Activated naive CD8-positive, alpha-beta T cell treated with anti-CD3 and anti-CD28 coated beads, Interleukin-2, amount 10 ng/mL, durations not matched to agents 7 days and 5 days (primary cell): ENCODE measurements around the gene CEBPZOS. TPM values are rescaled to one million over a fixed set of nuclear protein-coding genes. Genes with fewer than 3 reads are reported as not detected.

Experiments
- ATAC-seq: fragments of 150-1000 bp; cut with Tn5 transposase; one replicate; pipeline ENCODE4 v1.10.0; 2021; ENCODE audit warnings: low read depth, moderate library complexity
- POLR2A ChIA-PET: fragments of 350-600 bp; sonication (Branson Sonifier 250); formaldehyde crosslinking; loops from one replicate; lab custom pipeline; 2021; ENCODE audit warnings: antibody characterized with exemption; lab: Charles Lee
- DNase-seq: peaks from one replicate; pipeline ENCODE4 v3.0.0; 2021
- H3K27ac Mint-ChIP-seq: one replicate; pipeline ENCODE4 v1.8.0; 2022; ENCODE audit warnings: mild to moderate bottlenecking, mixed read lengths
- H3K27me3 Mint-ChIP-seq: one replicate; pipeline ENCODE4 v1.8.0; 2022; ENCODE audit warnings: mild to moderate bottlenecking, moderate library complexity, mixed read lengths
- H3K36me3 Mint-ChIP-seq: one replicate; pipeline ENCODE4 v1.8.0; 2021; ENCODE audit warnings: mild to moderate bottlenecking, mixed read lengths
- H3K4me1 Mint-ChIP-seq: one replicate; pipeline ENCODE4 v1.8.0; 2021; ENCODE audit warnings: mixed read lengths
- H3K4me3 Mint-ChIP-seq: one replicate; pipeline ENCODE4 v1.8.0; 2022; ENCODE audit warnings: mild to moderate bottlenecking, moderate library complexity, mixed read lengths
- H3K9me3 Mint-ChIP-seq: one replicate; pipeline ENCODE4 v1.8.0; 2021; ENCODE audit warnings: mixed read lengths
- total RNA-seq, 2 experiments: library from RNA; stranded (reverse); gene quantifications; one replicate each; pipeline ENCODE4 v1.2.3, GENCODE V29; 2021

Gene CEBPZOS
- 10 to 100 TPM; 38.1 to 41.8 TPM for total RNA-seq

GRCh38 chr2:37196320-37197195 lies at the start of gene CEBPZOS:
Gene CEBPZOS, plus strand, starts transcription at chr2:37196496. Its CDS starts 3,209 bp downstream, at chr2:37199705.
- Mint-ChIP-seq H3K4me3 (peak within 1 kb of the TSS; percentile 100), H3K4me1 (peaks cover 21% of the 10 kb centered on the region), H3K27ac (peak within 1 kb of the TSS; percentile 99), H3K27me3 (no peaks in the 10 kb centered on the region), H3K9me3 (no peaks in the 10 kb centered on the region), H3K36me3 (peaks cover 5% of the 10 kb centered on the region)
- POLR2A ChIA-PET, result interaction anchor here (0.7 to 1.9 kb wide), 4 partner anchors 35 to 230 kb away, joined by 3 to 20 read pairs (median 6); partner anchors contain the start of genes CEBPZ, EIF2AK2, NDUFAF7 and STRN
- peak; percentile 92 for DNase-seq
- peak; percentile 86 for ATAC-seq

- POLR2A ChIA-PET, result no interaction called here
- Mint-ChIP-seq H3K4me3 (no peak overlapping the region), H3K9me3 (no peaks in the 10 kb centered on the region), H3K36me3 (peaks cover 47% of the 10 kb centered on the region), H3K4me1 (peaks cover 34% of the 10 kb centered on the region), H3K27me3 (no peaks in the 10 kb centered on the region), H3K27ac (no peak overlapping the region)
- ATAC-seq (no peak), DNase-seq (no peak)
Observed at GRCh38 chr2:37148325-37148724, 48.0 kb upstream of the CEBPZOS start.

GRCh38 chr2:37149626-37150322 lies 46.5 kb upstream of the CEBPZOS start:
- no peak for DNase-seq
- Mint-ChIP-seq H3K27me3 (no peaks in the 10 kb centered on the region), H3K4me3 (peak overlapping the region; percentile 35), H3K27ac (peak overlapping the region; percentile 3), H3K4me1 (peaks cover 45% of the 10 kb centered on the region), H3K9me3 (no peaks in the 10 kb centered on the region), H3K36me3 (peaks cover 54% of the 10 kb centered on the region)
- POLR2A ChIA-PET, result no interaction called here
- ATAC-seq, result peak; percentile 36

- ATAC-seq (no peak), DNase-seq (no peak)
- Mint-ChIP-seq H3K36me3 (peaks cover 53% of the 10 kb centered on the region), H3K9me3 (no peaks in the 10 kb centered on the region), H3K27me3 (no peaks in the 10 kb centered on the region), H3K27ac (no peak overlapping the region), H3K4me3 (peak overlapping the region; percentile 50), H3K4me1 (peaks cover 58% of the 10 kb centered on the region)
- POLR2A ChIA-PET, result interaction anchor here (1.1 kb wide), 1 partner anchor 49 kb away, joined by 4 read pairs; no protein-coding TSS in a partner anchor
Observed at GRCh38 chr2:37153224-37153623, 43.1 kb upstream of the CEBPZOS start.

GRCh38 chr2:37154785-37155184 lies 41.5 kb upstream of the CEBPZOS start:
- POLR2A ChIA-PET, result interaction anchor here (1.6 kb wide), 1 partner anchor 21 kb away, joined by 5 read pairs; no protein-coding TSS in a partner anchor
- peak overlapping the region; percentile 96 for H3K4me3 Mint-ChIP-seq

GRCh38 chr2:37156071-37156856 lies 40.0 kb upstream of the CEBPZOS start:
- Mint-ChIP-seq H3K9me3 (peaks cover 2% of the 10 kb centered on the region), H3K4me3 (peak overlapping the region; percentile 96), H3K36me3 (peaks cover 36% of the 10 kb centered on the region), H3K4me1 (peaks cover 43% of the 10 kb centered on the region), H3K27me3 (no peaks in the 10 kb centered on the region), H3K27ac (peak overlapping the region; percentile 96)
- ATAC-seq, result peak; percentile 11
- peak; percentile 35 for DNase-seq
- POLR2A ChIA-PET, result interaction anchor here (0.8 to 3.0 kb wide), 16 partner anchors 9 to 1510 kb away, joined by 3 to 27 read pairs (median 4); partner anchors contain the start of genes CDC42EP3, CEBPZ, CEBPZOS and GALM

More at GRCh38 chr2:37154785-37155184, 41.5 kb upstream of the CEBPZOS start:
- Mint-ChIP-seq H3K27me3 (no peaks in the 10 kb centered on the region), H3K36me3 (peaks cover 43% of the 10 kb centered on the region), H3K27ac (peak overlapping the region; percentile 96), H3K9me3 (peaks cover 2% of the 10 kb centered on the region), H3K4me1 (peaks cover 52% of the 10 kb centered on the region)
- ATAC-seq (no peak), DNase-seq (no peak)

GRCh38 chr2:37156857-37157714 lies 39.2 kb upstream of the CEBPZOS start, which contains the start of gene EIF2AK2:
Gene EIF2AK2, minus strand, starts transcription at chr2:37156980. Its CDS starts 9,174 bp downstream, at chr2:37147806.
- POLR2A ChIA-PET, result interaction anchor here (0.7 to 3.0 kb wide), 16 partner anchors 10 to 1509 kb away, joined by 3 to 27 read pairs (median 4); partner anchors contain the start of genes CDC42EP3, CEBPZ, CEBPZOS and GALM
- H3K27ac Mint-ChIP-seq, result peak within 1 kb of the TSS; percentile 96
- H3K4me1 Mint-ChIP-seq, result peaks cover 39% of the 10 kb centered on the region
- no peaks in the 10 kb centered on the region for H3K27me3 Mint-ChIP-seq
- peaks cover 34% of the 10 kb centered on the region for H3K36me3 Mint-ChIP-seq
- peaks cover 2% of the 10 kb centered on the region for H3K9me3 Mint-ChIP-seq
- ATAC-seq (peak; percentile 96), DNase-seq (peak; percentile 87)
- peak within 1 kb of the TSS; percentile 96 for H3K4me3 Mint-ChIP-seq

- POLR2A ChIA-PET, result no interaction called here
- no peak overlapping the region for H3K4me3 Mint-ChIP-seq
- DNase-seq (no peak), ATAC-seq (no peak)
- H3K27ac Mint-ChIP-seq, result no peak overlapping the region
- H3K9me3 Mint-ChIP-seq, result peaks cover 7% of the 10 kb centered on the region
- H3K27me3 Mint-ChIP-seq, result peaks cover 3% of the 10 kb centered on the region
- H3K36me3 Mint-ChIP-seq, result peaks cover 7% of the 10 kb centered on the region
- peaks cover 2% of the 10 kb centered on the region for H3K4me1 Mint-ChIP-seq
Observed at GRCh38 chr2:37164757-37165156, 31.5 kb upstream of the CEBPZOS start.

GRCh38 chr2:37167636-37168180 lies 28.6 kb upstream of the CEBPZOS start:
- H3K27me3 Mint-ChIP-seq, result peaks cover 6% of the 10 kb centered on the region
- no peak overlapping the region for H3K27ac Mint-ChIP-seq
- POLR2A ChIA-PET, result interaction anchor here (1.0 kb wide), 1 partner anchor 11 kb away, joined by 4 read pairs; the partner anchor contains the start of gene EIF2AK2
- peaks cover 7% of the 10 kb centered on the region for H3K9me3 Mint-ChIP-seq
- H3K36me3 Mint-ChIP-seq, result peaks cover 7% of the 10 kb centered on the region
- H3K4me1 Mint-ChIP-seq, result no peaks in the 10 kb centered on the region
- ATAC-seq (no peak), DNase-seq (no peak)
- no peak overlapping the region for H3K4me3 Mint-ChIP-seq

GRCh38 chr2:37168217-37168981 lies 27.9 kb upstream of the CEBPZOS start:
- H3K4me1 Mint-ChIP-seq, result no peaks in the 10 kb centered on the region
- POLR2A ChIA-PET, result no interaction called here
- no peak overlapping the region for H3K4me3 Mint-ChIP-seq
- peaks cover 7% of the 10 kb centered on the region for H3K9me3 Mint-ChIP-seq
- DNase-seq (no peak), ATAC-seq (no peak)
- H3K27ac Mint-ChIP-seq, result no peak overlapping the region
- peaks cover 5% of the 10 kb centered on the region for H3K36me3 Mint-ChIP-seq
- peaks cover 6% of the 10 kb centered on the region for H3K27me3 Mint-ChIP-seq

GRCh38 chr2:37171624-37171950 lies 24.7 kb upstream of the CEBPZOS start:
- H3K9me3 Mint-ChIP-seq, result no peaks in the 10 kb centered on the region
- POLR2A ChIA-PET, result interaction anchor here (0.7 kb wide), 1 partner anchor 253 kb away, joined by 3 read pairs; no protein-coding TSS in a partner anchor

More at GRCh38 chr2:37171624-37171950, 24.7 kb upstream of the CEBPZOS start:
- no peaks in the 10 kb centered on the region for H3K4me1 Mint-ChIP-seq
- peaks cover 6% of the 10 kb centered on the region for H3K27me3 Mint-ChIP-seq
- no peak overlapping the region for H3K4me3 Mint-ChIP-seq
- ATAC-seq, result no peak
- no peak for DNase-seq
- H3K36me3 Mint-ChIP-seq, result no peaks in the 10 kb centered on the region
- H3K27ac Mint-ChIP-seq, result no peak overlapping the region
